Inflammatory macrophage treated with lipopolysaccharide for 4 hours (primary cell): ENCODE data around the gene AFF3.

Experiments
- DNase-seq: peaks from one replicate; pipeline ENCODE4 v3.0.0-alpha.2; 2020

AFF3 gene

DNA sequence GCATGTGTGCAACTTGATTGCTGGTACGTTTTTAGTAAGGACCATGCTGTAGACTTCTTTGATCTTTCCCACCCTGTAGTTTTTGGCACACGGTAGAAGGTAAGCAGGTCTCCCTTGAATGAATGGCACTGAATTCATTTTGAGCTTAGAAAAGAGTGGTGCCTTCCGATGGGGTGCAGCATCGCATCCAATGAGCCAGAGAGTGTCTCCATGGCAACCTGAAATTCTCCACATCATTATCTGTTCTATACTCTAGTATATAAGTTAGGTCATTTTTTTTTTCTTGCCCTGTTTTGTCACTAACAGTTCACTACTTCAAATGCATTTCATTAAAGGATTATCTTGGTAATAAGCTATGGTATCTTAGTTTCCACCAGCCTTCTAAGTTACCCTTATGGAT is 571.4 kb downstream of the AFF3 start:
- DNase-seq = no peak

GRCh38 chr2:99569386-99569785 is 573.0 kb downstream of the AFF3 start:
- no peak for DNase-seq

DNA sequence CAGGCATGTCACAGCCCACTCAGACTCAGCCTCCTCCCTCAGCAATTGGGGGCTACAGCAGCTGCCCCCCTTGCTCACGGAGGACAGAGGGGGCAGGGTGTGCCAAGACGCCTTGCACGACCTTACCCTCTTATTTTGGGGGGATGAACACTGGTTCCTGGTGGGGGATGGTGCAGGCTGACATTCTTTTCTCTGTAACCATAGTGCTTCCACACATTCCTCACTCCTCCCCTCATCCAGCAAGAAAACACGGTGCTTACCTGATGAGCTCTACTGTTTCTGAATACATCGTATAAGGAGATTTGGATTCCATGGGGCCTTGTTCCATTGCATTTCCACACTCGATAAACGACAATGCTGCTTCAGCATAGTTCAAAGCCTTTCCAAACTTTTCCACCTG is 577.2 kb downstream of the AFF3 start:
- no peak for DNase-seq

- DNase-seq = no peak
These were observed 579.9 kb downstream of the AFF3 start for GRCh38 chr2:99562516-99562915.

DNA sequence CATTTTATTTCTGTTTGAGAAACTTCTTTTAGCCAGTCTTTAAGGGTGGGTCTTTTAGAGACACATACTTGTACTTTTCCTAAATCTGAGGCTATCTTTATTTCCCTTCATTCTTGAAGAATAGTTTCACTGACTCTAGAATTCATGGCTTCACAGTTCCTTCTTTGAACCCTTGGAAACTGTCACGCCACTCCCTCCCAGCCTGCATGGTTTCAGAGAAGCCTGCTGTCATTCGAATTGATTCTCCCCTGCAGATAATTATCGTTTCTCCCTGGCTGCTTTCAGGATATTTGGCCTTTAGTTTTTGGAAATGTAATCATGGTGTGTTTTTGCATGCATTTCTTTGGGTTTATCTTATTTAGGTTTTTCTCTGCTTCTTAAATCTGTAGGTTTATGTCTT is 580.6 kb downstream of the AFF3 start:
- no peak for DNase-seq

- peak; percentile 75 for DNase-seq
These were observed 583.2 kb downstream of the AFF3 start for GRCh38 chr2:99559075-99559662.

DNA sequence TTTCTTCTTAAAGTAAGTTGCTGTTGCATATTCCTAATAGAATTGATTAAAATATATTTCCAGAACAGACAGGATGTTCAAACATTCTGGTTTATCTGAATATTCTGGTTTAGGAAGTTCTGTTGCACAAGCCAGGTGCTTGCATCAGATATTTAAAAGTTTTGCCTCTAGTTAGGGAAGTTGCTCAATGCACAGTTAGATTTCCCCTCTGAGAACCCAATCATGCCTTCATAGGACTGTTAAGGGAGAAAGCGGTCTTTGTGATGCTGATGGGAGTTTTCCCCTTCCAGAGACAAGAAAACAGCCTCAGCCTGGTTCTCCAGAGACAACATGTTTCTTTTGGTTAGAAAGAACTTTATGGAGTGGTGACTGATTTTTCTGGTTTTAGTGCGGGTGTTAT is 587.0 kb downstream of the AFF3 start:
- peak; percentile 88 for DNase-seq

DNA sequence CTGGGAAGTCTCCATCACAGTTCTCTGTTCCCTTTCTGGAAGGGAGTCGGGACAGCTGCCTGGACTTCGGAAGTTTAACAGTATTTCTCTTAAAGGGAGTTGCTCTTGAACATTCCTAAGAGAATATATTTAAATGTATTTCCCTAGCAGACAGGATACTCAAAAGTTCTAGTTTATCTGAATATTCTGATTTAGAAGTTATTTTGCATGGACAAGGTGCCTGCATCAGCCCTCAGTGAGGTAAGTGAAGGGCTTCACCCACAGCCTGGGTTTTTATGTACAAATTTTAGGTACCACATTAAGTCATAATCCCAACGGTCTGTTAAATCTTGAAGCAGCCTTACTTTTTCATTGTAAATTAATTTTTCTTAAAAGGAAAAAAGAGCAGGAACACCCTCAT is 587.5 kb downstream of the AFF3 start:
- DNase-seq = no peak

GRCh38 chr2:99554238-99554637 is 588.2 kb downstream of the AFF3 start:
- DNase-seq = no peak

- DNase-seq = no peak
These were observed 589.9 kb downstream of the AFF3 start for GRCh38 chr2:99552529-99552928.

- no peak for DNase-seq
These were observed 592.0 kb downstream of the AFF3 start for GRCh38 chr2:99550368-99550767.

DNA sequence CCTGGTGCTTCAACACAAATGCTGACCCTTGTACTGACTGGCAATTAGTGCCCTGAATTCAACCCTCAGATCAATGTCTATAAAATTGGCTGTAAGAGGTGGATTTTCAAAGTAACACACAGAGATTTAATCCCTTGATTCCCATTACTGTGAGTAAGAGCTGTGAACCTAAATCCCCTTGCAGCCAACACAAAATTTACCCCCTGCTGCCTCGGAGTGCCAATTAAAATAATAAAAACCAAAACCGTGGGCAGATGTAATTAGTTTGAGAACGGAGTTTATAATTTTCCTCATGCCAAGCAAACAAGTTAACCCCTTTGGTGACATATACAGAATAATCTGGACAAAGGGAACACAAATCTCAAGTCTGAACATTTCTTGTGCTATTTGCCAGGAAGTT is 596.8 kb downstream of the AFF3 start:
- DNase-seq = no peak

GRCh38 chr2:99545066-99545465 is 597.3 kb downstream of the AFF3 start:
- no peak for DNase-seq

- no peak for DNase-seq
These were observed 597.8 kb downstream of the AFF3 start for GRCh38 chr2:99544608-99545007.

DNA sequence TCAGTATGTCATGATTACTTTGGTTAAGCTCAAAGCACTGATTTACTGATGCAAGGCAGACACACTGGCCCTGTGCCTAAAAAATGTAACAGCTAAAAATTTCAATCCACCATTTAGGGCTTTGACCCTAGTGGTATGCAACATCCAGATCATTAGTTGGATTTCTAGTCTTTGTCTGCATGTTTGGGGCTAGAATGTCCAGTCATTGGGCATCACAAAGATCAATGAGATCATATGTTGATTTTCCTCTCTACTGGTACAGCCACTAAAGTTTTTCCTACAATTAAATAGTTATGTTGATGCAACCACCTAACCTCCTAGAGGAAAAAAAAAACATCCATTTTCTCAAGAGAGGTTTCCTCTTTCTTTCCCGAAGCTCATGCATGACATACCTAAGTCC is 599.1 kb downstream of the AFF3 start:
- DNase-seq = no peak

DNA sequence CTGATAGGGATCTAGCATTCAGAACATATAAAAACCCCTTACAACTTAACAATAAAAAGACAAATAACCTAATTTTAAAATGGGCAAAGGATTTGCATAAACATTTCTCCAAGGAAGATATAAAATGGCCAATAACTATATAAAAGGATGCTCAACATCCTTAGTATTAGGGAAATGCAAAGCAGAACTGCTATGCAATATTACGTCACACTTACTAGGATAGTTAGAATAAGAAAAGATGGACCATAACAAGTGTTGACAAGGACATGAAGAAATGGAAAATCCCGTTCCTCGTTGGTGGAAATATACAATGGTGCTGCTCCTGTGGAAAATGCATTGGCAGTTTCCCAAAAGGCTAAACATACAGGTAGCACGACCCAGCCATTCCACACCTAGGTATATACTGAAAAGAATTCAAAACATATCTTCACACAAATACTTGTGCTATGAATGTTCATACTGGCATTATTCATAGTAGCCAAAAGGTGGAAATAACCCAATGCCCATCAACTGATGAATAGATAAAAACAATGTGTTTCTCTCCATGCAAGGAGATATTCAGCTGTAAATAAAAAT is 604.4 kb downstream of the AFF3 start:
- DNase-seq = no peak

DNA sequence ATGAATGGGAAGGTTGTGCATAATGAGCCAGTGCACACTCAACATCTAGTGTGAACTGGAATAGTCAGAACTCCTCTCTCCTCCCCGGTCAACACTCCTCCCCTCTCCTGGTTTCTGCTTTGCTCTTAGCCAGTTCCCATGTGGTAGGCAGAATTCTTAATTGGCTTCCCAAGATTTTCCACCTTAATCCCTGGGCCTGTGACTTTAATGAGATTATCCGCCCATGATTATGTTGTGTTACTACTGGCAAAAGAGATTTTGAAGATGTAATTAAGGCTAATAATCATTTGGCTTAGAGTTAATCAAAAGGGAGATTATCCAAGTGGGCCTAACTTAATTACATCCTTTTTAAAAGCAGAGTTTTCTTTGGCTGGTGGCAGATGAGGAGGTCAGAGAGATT is 618.3 kb downstream of the AFF3 start:
- no peak for DNase-seq

- no peak for DNase-seq
These were observed 620.2 kb downstream of the AFF3 start for GRCh38 chr2:99522157-99522556.

GRCh38 chr2:99520813-99521212 is 621.6 kb downstream of the AFF3 start:
- DNase-seq = no peak

DNA sequence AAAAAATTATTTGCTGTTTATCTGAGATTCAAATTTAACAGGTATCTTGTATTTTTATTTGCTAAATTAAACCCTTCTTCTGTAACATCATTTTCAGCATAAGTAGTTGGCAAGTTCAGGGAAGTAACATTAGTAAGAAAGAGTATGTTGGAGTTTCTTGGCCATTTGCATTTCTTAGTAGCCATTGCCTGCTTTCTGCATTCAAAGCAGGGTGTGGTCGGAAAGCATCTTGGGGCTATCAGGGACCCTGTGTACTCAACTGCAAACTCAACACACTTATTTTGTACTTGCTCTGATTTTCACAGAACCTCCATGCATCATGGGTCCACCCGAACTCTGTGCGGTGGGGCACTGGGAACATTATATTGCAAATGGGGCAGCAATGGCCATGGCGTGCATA is 622.2 kb downstream of the AFF3 start:
- no peak for DNase-seq

DNA sequence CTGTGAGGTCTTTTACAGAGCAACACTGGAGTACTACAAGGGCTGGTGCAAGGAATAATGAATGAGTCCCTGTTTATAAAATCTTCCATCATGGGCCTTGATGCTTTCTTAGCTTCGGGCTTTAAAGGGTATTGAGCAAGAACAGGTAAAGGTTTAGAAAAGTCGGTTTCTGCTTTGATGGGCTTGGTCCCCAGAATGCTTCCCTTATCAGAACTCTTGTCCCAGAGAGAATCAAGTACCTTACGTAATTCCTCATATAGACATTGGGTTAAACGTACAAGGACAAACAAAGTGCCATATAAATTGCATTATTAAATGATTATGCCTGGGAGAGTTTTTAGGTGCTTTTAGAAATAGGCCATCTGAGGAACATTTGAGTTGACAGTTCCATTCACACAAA is 628.0 kb downstream of the AFF3 start:
- DNase-seq = no peak

DNA sequence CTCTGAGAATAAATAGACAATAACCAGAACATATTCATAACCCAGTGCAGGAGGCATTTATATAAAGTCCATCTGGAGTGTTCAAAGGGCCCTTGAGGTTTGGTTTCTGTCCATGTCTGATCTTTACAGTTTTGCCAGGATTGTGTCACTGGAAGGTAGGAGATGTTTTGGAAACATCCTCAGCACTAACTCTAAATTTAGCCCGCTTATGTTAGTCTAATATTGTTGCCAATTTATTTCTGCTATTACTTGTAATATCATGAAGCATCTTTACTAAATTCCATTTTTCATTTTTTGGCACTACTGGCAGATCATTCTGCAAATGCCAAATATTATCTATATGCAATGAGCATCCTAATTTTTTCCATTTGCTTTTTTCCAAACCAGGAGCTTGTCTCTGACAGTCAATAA is 630.2 kb downstream of the AFF3 start:
- DNase-seq = no peak

DNA sequence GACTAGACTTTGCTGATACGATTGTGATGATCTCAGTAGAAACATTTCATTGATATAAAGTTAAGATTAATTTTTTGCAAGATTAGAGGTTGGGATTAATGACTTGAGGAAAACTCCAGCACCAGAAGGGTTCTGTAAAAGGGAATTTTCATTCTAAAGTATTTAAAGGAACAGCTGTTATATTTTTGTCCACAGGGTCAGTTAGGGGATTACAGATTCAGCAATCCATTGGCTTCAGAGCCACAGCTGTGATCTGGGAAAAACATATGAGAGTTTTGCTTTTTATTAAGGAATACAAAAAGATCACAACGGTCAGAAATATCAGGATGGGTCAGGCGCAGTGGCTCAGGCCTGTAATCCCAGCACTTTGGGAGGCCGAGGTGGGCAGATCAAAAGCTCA is 633.0 kb downstream of the AFF3 start:
- no peak for DNase-seq

GRCh38 chr2:99507937-99508818 is 634.2 kb downstream of the AFF3 start:
- no peak for DNase-seq
